A549 (cell line): ENCODE data around the gene GALNT14.

ENCODE experiments used
- CTCF ChIP-seq: fragments of >200 bp; sonication (Bioruptor Twin); formaldehyde crosslinking; IDR thresholded peaks from 3 replicates; pipeline ENCODE4 v1.5.1; 2016
- HDAC2 ChIP-seq: fragments of 200-600 bp; sonication (generic); IDR thresholded peaks from 2 replicates; pipeline ENCODE4 v1.6.1; 2016
- MYC ChIP-seq: IDR thresholded peaks from 2 replicates; pipeline ENCODE4 v1.6.1; 2012; ENCODE audit warnings: mild to moderate bottlenecking, inconsistent platforms, low read length, improper control_type of control experiment, borderline replicate concordance
- PBX3 ChIP-seq: IDR thresholded peaks from 2 replicates; pipeline ENCODE4 v1.6.1; 2012
- POLR2AphosphoS2 ChIP-seq: conservative IDR thresholded peaks from 2 replicates; pipeline ENCODE4 v1.6.1; 2012; ENCODE audit warnings: low read length, improper control_type of control experiment, inconsistent platforms
- RCOR1 ChIP-seq: fragments of 150-350 bp; IDR thresholded peaks from 2 replicates; pipeline ENCODE4 v1.6.1; 2014; ENCODE audit warnings: antibody characterized with exemption, low read length, low read depth
- ZC3H11A ChIP-seq: fragments of 450-650 bp; IDR thresholded peaks from 2 replicates; pipeline ENCODE4 v1.6.1; 2014; ENCODE audit warnings: antibody characterized with exemption, mild to moderate bottlenecking
- ZFP36 ChIP-seq: fragments of 450-650 bp; IDR thresholded peaks from 2 replicates; pipeline ENCODE4 v1.6.1; 2014; ENCODE audit warnings: borderline replicate concordance; ENCODE audit not compliant: partially characterized antibody

- TF ChIP-seq MYC (no peak), ZC3H11A (no peak), POLR2AphosphoS2 (no peak), PBX3 (no peak), HDAC2 (no peak), CTCF (no peak), ZFP36 (no peak), RCOR1 (no peak)
Measured at GRCh38 chr2:31101701-31102100, 36.5 kb downstream of the GALNT14 start.
